Renal cortex interstitium (tissue), 15 donors: ENCODE results near the gene ARGLU1. TPM values are rescaled to one million over a fixed set of nuclear protein-coding genes. Genes with fewer than 3 reads are reported as not detected.
"Not testable (repeated sequence)": the region's sequence is repeated elsewhere in the genome, so short reads cannot be mapped to it uniquely, and the experiment has no call there.

Experiments used
- DNase-seq, 11 donors: peaks; one replicate each; pipeline ENCODE4 v3.0.0-alpha.2; 2013; ENCODE audit warnings: low read depth in 9 of 11, low spot score in 4 of 11; ENCODE audit errors: extremely low read depth in 1 of 11
- long read RNA-seq, 16 experiments: transcript quantifications; one replicate each; lab custom pipeline, GENCODE V29; 2026
- polyA plus RNA-seq, 3 donors: library from polyadenylated mRNA; unstranded; fragments of 120-200 nt; gene quantifications; one replicate each; pipeline ENCODE4 v1.2.1, GENCODE V29; 2013; ENCODE audit not compliant: insufficient read length in 3 of 3

ARGLU1 gene
- polyA plus RNA-seq: 100 to 1,000 TPM; 338 to 417 (median 379) TPM
- long read RNA-seq, donor 1, full-length matches to known transcripts: 44 of 337 reads
- long read RNA-seq, donor 1, partial matches to known transcripts: 293 of 337 reads
- long read RNA-seq, donor 1, other reads (novel, unspliced or antisense): 0 of 337 reads
- long read RNA-seq, donor 2, full-length matches to known transcripts: 36 of 168 reads
- long read RNA-seq, donor 2, partial matches to known transcripts: 132 of 168 reads
- long read RNA-seq, donor 2, other reads (novel, unspliced or antisense): 0 of 168 reads
- long read RNA-seq, donor 3, full-length matches to known transcripts: 77 of 432 reads
- long read RNA-seq, donor 3, partial matches to known transcripts: 355 of 432 reads
- long read RNA-seq, donor 3, other reads (novel, unspliced or antisense): 0 of 432 reads
- long read RNA-seq, donor 4, full-length matches to known transcripts: 62 of 353 reads
- long read RNA-seq, donor 4, partial matches to known transcripts: 291 of 353 reads
- long read RNA-seq, donor 4, other reads (novel, unspliced or antisense): 0 of 353 reads
- long read RNA-seq, donor 5: 0 reads
- long read RNA-seq, donor 6, full-length matches to known transcripts: 31 of 439 reads
- long read RNA-seq, donor 6, partial matches to known transcripts: 408 of 439 reads
- long read RNA-seq, donor 6, other reads (novel, unspliced or antisense): 0 of 439 reads
- long read RNA-seq, donor 7, full-length matches to known transcripts: 61 of 437 reads
- long read RNA-seq, donor 7, partial matches to known transcripts: 376 of 437 reads
- long read RNA-seq, donor 7, other reads (novel, unspliced or antisense): 0 of 437 reads
- long read RNA-seq, donor 8: 0 reads
- long read RNA-seq, donor 9, full-length matches to known transcripts: 39 of 293 reads
- long read RNA-seq, donor 9, partial matches to known transcripts: 254 of 293 reads
- long read RNA-seq, donor 9, other reads (novel, unspliced or antisense): 0 of 293 reads
- long read RNA-seq, donor 10, full-length matches to known transcripts: 44 of 654 reads
- long read RNA-seq, donor 10, partial matches to known transcripts: 610 of 654 reads
- long read RNA-seq, donor 10, other reads (novel, unspliced or antisense): 0 of 654 reads
- long read RNA-seq, donor 11, full-length matches to known transcripts: 50 of 221 reads
- long read RNA-seq, donor 11, partial matches to known transcripts: 171 of 221 reads
- long read RNA-seq, donor 11, other reads (novel, unspliced or antisense): 0 of 221 reads
- long read RNA-seq, donor 12, full-length matches to known transcripts: 29 of 224 reads
- long read RNA-seq, donor 12, partial matches to known transcripts: 195 of 224 reads
- long read RNA-seq, donor 12, other reads (novel, unspliced or antisense): 0 of 224 reads
- long read RNA-seq, donor 13: 0 reads
- long read RNA-seq, donor 14, full-length matches to known transcripts: 41 of 188 reads
- long read RNA-seq, donor 14, partial matches to known transcripts: 147 of 188 reads
- long read RNA-seq, donor 14, other reads (novel, unspliced or antisense): 0 of 188 reads
- long read RNA-seq, donor 15, full-length matches to known transcripts: 13 of 141 reads
- long read RNA-seq, donor 15, partial matches to known transcripts: 128 of 141 reads
- long read RNA-seq, donor 15, other reads (novel, unspliced or antisense): 0 of 141 reads
- long read RNA-seq, donor 16, full-length matches to known transcripts: 159 of 862 reads
- long read RNA-seq, donor 16, partial matches to known transcripts: 703 of 862 reads
- long read RNA-seq, donor 16, other reads (novel, unspliced or antisense): 0 of 862 reads

DNA sequence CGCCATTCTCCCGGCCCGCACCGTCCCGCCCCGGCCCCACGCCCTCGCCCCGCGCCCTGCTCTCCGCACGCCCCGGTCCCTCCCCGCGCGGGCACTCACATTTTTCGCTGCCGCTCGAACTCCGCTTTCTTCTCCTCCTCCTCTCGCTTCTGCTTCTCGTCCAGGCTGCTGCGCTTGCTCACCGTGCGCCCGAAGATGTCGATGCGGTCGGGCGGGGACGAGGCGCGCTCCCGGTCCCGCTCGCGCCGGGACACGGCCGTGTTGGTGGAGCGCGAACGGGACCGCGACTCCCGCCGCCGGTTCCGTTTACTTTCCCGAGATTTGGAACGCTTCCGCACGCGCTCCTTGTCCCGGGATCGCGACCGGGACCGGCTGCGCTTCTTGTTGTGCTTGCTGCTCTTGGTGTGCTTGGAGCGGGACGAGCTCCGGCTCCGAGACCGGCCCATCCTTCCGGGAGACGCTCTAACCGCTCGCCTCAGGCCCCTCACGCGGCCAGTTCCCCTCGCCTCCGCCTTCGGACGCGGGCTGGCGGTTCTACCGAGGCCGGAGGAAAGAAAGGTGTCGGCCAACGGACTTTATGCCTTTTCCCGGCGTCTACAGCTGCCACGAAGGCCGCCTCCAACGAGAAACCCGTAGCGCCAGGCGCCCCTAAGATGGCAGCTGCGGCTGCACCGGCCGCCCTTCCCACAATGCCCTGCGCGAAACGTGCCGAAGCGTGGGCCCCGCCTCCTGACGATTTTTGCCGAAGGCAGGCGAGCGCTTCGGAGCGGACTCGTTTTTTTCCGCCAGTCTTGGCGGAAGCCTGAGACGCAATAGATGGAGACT is at the start of gene ARGLU1:
TSS of gene ARGLU1 (minus strand) at position 664 of the 825 bp plus-strand sequence. CDS start at position 446, 218 bp downstream.
- peak; percentile 85 to 95 (median 91) for DNase-seq

- no peak for DNase-seq
Measured at GRCh38 chr13:106617561-106617960, 49.6 kb upstream of the ARGLU1 start.

- DNase-seq: no peak
Measured at GRCh38 chr13:106616729-106617128, 48.8 kb upstream of the ARGLU1 start.

GRCh38 chr13:106614874-106615273 is 46.9 kb upstream of the ARGLU1 start:
- DNase-seq: no peak

DNA sequence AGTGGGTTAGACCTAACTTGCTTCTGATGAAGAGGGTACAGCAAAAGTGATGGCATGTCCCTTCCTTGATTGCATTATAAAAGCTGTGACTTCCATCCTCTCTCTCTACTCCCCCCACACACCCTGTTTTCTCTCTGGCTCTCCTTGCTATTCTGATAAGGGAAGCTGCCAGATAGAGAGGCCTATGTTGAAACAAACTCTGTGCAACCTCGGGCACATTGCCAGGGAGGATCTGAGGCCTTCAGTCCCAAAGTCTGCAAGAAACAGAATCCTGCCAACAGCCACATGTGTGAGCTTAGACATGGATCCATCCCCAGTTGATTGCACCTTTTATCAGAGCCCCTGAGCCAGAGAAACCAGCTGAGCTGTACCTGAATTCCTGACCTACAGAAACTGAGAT is 44.8 kb upstream of the ARGLU1 start:
- DNase-seq: no peak

GRCh38 chr13:106610486-106610885 is 42.5 kb upstream of the ARGLU1 start:
- DNase-seq: no peak

DNA sequence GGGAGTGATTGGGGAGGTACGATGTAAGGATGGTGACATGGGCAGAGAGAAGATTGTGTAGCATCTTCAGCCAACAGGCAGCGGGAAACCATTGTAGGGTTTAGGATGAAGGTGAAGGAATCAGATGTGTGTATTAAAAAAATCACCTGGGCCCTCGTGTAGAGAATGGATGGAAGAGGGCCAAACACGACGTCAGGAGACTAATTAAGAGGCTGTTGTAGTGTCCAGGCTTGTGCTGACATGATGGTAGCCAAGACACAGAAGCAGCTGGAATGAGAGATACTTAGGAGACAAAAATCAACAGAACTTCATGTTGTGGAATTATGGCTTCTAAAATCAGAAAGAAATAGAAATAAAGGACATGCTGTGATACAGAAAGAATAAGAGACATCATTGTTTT is 41.2 kb upstream of the ARGLU1 start:
- no peak for DNase-seq

GRCh38 chr13:106603546-106603945 is 35.6 kb upstream of the ARGLU1 start:
- DNase-seq: no peak

- DNase-seq: no peak
Measured at GRCh38 chr13:106602178-106602577, 34.2 kb upstream of the ARGLU1 start.

GRCh38 chr13:106601489-106601888 is 33.6 kb upstream of the ARGLU1 start:
- no peak for DNase-seq

- not testable (repeated sequence) for DNase-seq
Measured at GRCh38 chr13:106600798-106601135, 32.8 kb upstream of the ARGLU1 start.

DNA sequence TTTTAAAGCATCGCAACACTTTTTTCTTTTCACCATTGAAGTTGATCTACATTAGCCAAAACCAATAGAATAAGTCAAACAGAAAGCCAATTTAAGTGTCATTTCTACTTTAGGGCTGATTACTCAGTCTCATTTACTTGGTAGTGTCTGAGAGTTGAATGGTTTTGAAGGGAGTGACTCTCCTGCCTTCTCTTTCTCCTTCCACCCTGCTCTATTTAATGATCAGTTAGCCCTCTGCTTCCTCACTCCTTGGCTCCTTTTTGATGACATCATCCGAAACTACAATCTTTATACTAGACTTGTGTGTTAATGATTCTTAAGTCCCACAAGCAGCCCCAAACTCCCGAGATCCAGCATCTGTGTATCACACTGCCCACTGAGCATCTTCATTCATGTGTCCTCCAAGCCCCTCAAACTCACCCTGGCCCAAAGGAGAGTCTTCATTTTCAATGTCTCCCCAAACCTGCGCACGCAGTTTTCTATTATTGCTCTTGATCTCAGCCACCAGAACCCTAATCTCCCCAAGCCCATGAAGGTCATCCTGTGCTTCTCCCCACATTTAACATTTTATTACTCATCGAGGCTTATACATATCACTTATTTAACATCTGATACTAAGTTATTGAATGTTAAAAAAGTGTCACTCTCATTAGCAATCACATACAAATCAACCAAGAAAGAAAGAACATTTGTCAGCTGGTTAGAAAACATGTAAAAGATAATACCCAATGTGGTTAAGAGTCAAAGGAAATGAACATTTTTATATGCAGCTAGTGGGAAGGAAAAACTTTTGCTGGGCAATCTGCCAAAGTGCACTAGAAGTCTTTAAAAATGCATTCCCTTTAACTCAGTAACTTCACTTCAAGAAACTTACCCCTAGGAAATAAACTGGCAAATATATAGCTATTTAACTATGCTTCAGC is 32.2 kb upstream of the ARGLU1 start:
- peak; percentile 49 to 80 (median 62) for DNase-seq

DNA sequence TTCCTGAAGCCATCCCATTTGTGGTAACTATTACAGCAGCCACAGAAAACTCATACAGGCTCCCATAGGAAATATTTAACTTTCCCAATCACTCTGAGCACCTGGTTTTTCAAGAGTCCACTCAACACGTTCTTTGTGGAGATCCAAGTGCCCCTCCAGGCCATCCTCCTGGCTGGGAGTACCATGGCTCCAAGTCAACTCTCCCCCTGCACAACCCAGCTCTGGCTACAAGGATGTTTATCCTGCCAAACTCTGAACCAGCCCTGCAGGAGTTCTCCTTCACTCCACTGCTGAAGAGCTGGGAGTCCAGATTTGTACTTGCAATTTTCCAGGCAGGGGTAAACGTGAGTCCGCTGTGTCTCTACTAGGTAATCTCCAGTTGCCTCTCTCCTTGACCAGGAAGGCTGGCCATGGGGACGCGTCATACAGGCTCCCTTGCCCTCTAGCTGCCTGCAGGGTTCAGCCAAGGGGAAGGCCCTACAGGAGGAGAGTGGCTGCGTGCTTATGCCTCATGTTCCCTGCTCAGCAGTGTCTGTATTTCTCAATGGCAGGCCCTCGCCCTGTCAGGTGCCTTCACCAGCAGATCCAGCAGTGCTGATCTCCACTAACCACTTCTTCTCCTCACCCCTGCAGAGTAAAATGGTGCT is 29.9 kb upstream of the ARGLU1 start:
- DNase-seq: no peak

- DNase-seq: no peak
Measured at GRCh38 chr13:106597186-106597585, 29.2 kb upstream of the ARGLU1 start.

DNA sequence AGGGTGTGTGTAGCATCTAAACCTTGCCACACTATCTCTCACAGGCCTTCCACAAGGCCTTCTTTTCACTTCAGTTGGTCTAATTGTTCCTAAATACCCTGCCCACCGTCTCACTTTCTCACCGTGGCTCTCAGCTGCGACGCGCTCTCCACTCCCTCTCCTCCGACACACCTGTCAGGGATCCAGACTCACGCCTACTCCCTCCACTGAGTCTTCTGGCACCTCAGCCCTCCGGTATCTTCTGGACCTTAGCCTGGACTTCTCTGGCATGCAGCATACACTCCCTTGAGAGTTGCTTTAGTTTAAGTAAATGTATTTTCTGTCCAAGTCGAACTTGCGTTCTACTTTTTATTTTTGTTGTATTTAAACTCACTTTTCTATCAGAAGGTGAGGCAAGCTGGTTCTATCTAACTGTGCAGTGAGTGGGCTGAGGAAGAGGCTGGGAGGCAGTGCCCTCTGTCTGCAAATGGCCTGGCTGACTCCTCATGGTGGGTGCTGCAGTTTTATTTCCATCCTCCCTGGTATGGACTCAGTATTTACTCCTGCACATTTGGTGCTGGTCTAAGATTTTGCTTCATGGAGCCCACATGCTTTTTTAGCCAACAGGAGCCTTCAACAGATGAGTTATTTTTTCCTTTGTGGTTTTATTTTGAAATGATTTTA is 28.5 kb upstream of the ARGLU1 start:
- no peak for DNase-seq
